ENCODE results near the gene TBC1D22A.

GRCh38 chr22:46892866-46893265 is 130.4 kb downstream of the TBC1D22A start:
- TF ChIP-seq CTCF (IDR thresholded peaks at IDR 0.05; ENCODE audit: poor library complexity, severe bottlenecking), result no peak
- TF ChIP-seq EP300 (conservative IDR thresholded peaks at IDR 0.05; ENCODE audit: poor library complexity, severe bottlenecking), result no peak
- TF ChIP-seq SMC3 (conservative IDR thresholded peaks at IDR 0.05; ENCODE audit: poor library complexity), result no peak
- no peak for TF ChIP-seq POLR2AphosphoS5 (IDR thresholded peaks at IDR 0.05)
